Renal pelvis (tissue), 12 donors: ENCODE results near the gene SNAP91. TPM values are rescaled to one million over a fixed set of nuclear protein-coding genes. Genes with fewer than 3 reads are reported as not detected.
"Not testable (repeated sequence)": the region's sequence is repeated elsewhere in the genome, so short reads cannot be mapped to it uniquely, and the experiment has no call there.

ENCODE experiments used
- DNase-seq: peaks from one replicate; pipeline ENCODE4 v3.0.0-alpha.2; 2013
- long read RNA-seq, 16 experiments: transcript quantifications; one replicate each; lab custom pipeline, GENCODE V29; 2026
- polyA plus RNA-seq, 3 donors: library from polyadenylated mRNA; unstranded; fragments of 120-200 nt; gene quantifications; one replicate each; pipeline ENCODE4 v1.2.1, GENCODE V29; 2013; ENCODE audit not compliant: insufficient read length in 3 of 3

Gene SNAP91, protein sequence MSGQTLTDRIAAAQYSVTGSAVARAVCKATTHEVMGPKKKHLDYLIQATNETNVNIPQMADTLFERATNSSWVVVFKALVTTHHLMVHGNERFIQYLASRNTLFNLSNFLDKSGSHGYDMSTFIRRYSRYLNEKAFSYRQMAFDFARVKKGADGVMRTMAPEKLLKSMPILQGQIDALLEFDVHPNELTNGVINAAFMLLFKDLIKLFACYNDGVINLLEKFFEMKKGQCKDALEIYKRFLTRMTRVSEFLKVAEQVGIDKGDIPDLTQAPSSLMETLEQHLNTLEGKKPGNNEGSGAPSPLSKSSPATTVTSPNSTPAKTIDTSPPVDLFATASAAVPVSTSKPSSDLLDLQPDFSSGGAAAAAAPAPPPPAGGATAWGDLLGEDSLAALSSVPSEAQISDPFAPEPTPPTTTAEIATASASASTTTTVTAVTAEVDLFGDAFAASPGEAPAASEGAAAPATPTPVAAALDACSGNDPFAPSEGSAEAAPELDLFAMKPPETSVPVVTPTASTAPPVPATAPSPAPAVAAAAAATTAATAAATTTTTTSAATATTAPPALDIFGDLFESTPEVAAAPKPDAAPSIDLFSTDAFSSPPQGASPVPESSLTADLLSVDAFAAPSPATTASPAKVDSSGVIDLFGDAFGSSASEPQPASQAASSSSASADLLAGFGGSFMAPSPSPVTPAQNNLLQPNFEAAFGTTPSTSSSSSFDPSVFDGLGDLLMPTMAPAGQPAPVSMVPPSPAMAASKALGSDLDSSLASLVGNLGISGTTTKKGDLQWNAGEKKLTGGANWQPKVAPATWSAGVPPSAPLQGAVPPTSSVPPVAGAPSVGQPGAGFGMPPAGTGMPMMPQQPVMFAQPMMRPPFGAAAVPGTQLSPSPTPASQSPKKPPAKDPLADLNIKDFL
- polyA plus RNA-seq: under 1 TPM; 0.24 to 0.94 (median 0.63) TPM
- long read RNA-seq, donor 1: 0 reads
- long read RNA-seq, donor 2: 0 reads
- long read RNA-seq, donor 3: 0 reads
- long read RNA-seq, donor 4: 0 reads
- long read RNA-seq, donor 5: 0 reads
- long read RNA-seq, donor 6: 0 reads
- long read RNA-seq, donor 7: 0 reads
- long read RNA-seq, donor 8: 0 reads
- long read RNA-seq, donor 9: 0 reads
- long read RNA-seq, donor 10: 0 reads
- long read RNA-seq, donor 11: 0 reads
- long read RNA-seq, donor 12: 0 reads
- long read RNA-seq, donor 13: 0 reads
- long read RNA-seq, donor 14: 0 reads
- long read RNA-seq, donor 15: 0 reads
- long read RNA-seq, donor 16: 0 reads

DNA sequence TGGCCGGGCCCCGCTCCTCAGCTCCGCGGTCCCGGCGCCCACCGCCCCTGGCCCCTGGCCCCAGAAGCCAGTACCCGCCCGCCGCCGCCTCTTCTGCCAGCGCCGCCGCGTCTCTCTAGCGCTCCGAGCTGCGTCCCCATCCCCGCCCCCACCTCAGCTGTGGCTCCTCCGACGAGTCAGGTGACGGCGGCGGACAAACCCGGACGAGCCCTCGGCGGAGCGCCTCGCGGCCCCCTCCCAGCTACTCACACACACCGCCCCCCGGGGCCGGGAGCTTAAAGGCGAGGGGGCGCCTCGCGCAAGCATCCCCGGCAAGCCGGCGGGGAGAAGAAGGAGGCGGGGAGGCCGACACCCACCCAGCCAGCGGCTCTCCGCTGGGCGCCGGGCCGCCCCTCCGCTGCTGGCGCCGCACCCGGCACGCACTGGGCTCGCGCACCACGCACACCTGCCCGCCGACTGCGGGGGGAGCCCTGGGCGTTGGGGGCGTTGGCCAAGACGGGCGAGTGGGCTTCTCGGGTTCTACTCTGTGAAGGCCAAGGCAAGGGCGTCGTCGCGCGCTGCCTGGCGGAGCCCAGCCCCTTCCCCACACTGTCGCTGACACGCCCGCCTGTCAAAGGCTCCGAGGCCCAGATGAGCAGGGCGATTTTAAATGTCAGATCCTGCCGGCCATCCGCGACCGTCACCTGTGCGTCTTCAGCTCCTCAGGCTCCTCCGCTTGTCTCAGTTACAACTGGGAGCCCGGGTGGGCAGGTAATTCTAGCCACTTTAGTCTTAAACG lies at the start of gene SNAP91:
SNAP91 (minus strand) TSS at position 132 of the 778 bp plus-strand sequence. CDS start 1,174 bp downstream, outside the sequence.
- DNase-seq: peak; percentile 37

DNA sequence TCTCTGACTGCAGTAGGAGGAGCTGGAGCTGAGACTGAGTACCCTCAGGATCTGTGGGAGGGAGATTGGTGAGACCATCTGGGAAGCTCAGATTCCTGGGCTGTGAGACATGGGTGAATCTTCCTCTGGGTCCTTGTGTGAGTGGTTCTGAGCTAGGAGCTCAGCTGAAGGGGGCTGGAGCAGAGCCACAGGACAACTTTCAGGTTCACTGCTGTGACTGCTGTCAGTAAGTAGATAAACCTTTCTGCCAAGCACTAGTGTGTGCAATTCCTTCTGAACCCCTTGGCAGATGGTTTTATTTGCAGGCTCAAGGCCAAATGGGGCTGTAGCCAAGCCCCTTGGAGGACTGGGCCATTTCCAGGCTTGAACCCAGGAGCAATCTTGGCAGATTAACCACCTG lies 49.6 kb upstream of the SNAP91 start:
- DNase-seq: no peak

DNA sequence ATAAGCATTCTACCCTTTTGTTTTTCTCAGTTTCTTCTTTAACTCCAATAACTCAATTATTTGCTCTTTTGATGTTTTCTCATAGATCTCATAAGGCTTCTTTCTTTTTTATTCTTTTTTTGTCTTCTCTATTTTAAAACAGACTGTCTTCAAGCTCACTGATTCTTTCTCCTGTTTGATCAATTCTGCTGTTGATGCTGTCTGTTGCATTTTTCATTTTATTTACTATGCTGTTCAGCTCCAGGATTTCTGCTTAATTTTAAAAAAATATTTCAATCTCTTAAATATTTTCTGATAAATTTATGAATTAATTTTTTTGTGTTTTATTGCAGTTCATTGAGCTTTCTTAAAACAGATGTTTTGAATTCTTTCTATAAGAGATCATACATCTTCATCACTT lies 48.1 kb upstream of the SNAP91 start:
- no peak for DNase-seq

DNA sequence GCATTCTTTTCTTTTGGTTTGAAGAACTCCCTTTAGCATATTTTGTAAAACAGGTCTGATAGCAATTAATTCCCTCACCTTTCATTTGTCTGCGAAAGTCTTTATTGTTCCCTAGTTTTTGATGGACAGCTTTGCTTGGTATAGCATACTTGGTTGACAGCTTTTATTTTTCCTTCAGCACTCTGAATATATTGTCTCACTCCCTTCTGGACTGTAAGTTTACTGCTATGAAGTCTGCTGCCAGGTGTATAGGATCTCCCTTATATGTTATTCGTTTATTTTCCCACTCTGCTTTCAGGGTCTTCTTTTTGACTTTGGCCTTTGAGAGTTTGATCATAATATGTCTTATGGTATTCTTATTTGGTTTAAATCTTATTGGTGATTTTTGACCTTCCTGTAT lies 47.7 kb upstream of the SNAP91 start:
- DNase-seq: no peak

DNA sequence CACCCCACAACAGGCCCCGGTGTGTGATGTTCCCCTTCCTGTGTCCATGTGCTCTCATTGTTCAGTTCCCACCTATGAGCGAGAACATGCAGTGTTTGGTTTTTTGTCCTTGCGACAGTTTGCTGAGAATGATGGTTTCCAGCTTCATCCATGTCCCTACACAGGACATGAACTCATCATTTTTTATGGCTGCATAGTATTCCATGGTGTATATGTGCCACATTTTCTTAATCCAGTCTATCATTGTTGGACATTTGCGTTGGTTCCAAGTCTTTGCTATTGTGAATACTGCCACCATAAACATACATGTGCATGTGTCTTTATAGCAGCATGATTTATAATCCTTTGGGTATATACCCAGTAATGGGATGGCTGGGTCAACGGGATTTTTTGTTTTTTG lies 43.5 kb upstream of the SNAP91 start:
- not testable (repeated sequence) for DNase-seq

DNA sequence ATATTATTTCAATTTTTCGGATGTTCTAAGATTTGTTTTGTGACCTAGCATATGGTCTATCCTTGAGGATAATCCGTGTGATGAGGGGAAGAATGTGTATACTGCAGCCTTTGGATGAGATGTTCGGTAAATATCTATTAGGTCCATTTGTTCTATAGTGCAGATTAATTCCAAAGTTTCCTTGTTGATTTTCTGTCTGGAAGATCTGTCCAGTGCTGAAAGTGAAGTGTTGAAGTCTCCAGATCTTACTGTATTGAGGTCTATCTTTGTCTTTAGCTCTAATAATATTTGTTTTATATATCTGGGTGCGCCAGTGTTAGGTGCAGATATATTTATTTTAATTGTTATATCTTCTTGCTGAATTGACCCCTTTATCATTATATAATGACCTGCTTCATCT lies 32.2 kb upstream of the SNAP91 start:
- DNase-seq: no peak

DNA sequence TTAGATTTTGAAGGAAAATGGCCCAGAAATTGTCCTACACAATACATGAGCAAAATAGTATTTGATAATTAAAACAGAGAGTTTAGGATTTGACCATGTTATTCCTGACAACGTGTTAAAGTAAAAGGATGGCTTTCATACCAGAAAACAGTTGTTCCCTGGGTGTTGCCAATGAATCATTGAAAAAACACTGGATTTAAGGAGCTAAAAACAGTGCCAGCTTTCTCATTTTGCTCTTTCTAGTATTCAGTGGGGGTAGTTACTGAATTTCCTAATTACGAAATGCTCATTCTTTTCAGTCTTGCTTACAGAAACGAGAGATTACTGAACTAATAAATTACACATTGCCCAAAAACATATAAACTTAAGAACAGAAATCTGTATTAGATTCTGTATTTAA lies 26.6 kb upstream of the SNAP91 start:
- no peak for DNase-seq

DNA sequence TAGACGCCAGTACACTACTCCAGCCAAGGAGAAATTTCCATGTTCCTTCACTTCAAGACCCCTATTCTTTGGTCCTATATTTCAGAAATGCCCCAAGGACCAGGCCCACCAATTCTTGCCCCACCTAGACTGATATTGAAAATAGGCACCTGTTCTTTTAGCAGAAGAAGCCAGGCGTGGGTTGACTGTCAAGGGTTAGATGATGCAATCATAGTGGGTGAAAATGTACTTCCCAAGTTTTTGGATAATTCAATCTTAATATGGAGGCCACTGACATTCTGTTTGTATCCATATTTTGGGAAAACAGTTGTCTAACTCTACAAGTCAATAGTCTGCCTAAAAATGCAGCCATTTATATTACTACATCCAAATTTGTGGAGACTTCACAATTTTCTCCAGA lies 21.0 kb upstream of the SNAP91 start:
- no peak for DNase-seq

DNA sequence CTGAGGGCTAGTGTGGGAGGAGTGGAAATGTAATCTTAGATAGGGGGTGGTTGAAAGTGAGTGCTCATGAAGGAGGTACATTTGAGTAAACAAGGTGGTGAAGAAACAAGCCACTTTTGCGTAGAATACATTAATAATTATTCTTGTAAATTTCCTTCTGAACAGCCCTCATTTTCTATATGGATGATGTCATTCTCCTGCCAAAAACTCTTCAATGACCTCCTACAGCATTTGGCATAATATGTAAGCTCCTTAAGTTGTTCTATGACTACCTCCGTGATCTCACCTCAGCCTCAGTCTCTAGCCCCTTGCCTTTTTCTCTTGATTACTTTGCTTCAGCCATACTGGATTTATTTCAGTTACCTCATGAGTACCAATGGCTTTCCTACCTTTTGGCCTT lies 14.0 kb upstream of the SNAP91 start:
- no peak for DNase-seq

DNA sequence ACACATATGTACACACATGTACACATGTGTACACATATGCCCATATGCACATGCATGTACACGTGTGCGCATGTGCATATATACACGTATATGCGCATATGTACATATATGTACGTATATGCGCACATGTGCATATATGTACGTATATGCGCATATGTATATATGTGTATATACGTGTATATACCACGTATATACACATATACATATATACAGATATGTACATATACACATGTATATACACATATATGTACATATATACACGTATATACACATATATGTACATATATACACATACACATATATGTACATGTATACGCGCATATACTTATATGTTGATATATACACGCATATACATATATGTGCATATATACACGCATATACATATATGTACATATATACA lies 8.9 kb upstream of the SNAP91 start:
- no peak for DNase-seq

DNA sequence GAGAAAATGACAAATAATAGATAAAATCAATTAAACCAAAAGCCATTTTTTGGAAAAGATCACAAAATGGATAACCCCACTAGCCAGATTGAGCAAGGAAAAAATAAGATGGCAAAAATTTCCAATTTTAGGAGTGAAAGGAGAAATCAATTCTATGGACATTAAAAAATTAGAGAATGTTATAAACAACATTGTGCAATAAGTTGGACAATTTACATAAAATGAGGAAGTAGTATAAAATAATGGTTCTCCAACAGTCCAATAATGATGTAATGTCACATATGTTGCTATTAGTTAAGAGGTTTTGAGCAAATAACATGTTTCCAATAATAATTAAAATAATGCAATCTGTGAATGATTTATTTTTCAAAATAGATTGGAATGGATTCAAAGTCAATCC lies 3.1 kb upstream of the SNAP91 start:
- DNase-seq: no peak

DNA sequence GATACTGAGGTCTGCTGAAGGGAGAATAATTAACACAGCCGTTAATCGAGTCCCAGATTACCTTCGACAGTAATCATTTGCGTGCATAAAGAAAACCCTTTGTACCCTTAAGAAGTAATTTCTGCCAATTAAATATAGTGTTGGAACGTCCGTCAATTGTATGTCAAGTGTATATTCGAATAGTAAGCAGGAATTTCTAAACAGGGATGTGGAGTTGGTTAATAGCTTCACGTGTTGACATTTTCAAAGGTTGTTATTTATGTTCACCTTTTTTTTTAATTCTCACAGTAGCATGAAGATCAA lies 798 bp upstream of the SNAP91 start:
- DNase-seq: no peak

DNA sequence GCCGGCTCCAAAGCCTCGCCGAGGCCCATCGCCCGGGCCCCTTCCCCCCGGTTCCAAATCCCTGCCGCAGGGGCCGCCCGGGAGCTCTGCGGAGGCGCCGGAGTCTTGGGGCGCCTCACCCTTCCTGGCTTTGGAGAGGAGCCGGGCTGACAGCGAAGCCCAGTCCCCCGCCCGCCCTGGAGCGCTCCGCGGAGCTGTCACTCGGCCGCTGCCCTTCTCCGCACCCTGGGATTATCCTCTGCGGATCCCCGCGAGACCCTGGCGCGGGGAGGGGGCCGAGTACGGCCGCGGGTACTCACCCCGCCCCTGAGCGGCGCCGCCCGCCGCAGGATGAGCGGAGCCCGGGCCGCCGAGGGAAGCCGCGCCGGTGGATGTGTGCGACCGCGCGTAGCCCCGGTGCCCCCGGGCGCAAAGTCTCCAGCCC lies 343 bp downstream of the SNAP91 start:
- DNase-seq: no peak

DNA sequence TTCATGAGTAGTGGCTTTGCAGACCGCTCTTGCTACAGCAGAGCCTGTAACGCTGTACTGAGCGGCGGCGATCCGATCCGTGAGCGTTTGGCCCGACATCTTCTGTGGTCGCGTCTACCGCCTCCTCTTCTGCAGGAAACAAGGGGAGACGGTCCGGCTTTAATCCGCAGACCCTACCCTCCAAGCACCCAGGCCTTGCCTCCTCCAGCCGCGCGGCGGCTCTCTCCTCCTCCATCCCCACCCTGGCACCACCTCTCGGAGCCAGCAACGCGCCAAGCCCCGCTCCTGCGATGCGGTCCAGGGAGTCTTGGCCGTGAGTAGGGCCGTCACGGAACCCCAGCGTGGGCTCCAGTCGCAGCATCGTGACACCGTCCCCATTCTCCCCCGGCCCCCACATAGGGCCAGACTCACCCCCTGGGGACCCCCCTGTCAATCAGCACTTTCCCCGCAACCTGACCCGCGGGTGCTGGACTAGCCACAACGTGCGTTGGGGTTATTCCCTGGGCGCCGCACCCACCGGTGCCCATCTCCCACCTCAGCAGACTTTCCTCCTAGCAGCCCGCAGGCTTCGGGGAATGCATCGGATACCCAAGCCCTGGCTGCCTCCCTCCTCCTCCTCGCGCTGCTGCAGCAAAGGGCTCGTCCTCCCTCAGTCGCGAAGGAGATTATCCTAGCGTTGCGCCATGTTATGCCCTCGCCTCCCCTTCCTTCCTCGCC lies 914 bp downstream of the SNAP91 start:
- no peak for DNase-seq

DNA sequence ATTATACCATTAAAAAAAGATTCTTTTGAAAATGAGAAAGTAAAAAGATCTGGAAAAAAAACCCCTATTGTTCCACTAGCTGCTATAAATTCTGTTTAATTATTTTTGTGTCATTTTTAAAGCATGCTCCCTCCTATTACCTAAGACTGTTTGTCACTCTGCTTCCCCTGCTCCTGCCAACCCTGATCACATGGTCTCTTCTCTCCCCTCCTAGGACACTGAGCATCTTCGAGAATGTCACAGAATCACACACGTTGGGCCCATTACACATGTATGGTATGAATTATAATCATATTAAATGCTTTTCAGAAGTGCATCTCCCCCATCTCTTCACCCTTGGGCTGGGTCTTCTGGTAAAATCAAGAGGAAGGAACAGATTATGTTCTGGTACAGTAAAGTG lies 6.2 kb downstream of the SNAP91 start:
- no peak for DNase-seq

DNA sequence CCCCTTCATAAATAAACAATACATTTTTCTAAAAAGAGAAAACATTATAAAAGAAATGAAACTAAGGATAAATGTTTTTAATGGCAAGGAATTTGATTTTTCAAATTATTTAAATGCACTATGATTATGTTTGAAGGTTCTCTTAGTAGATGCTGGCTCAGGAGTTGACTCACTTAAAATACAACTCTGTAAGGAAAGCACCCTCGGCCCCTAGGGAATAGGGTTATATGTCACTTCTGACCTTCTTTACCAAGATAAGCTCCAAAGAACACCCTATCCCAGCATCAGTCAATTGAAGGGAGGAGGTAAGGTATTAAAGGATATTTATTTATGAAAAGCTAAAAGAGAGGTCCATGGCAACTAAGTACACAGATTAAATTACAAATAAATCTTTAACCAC lies 6.8 kb downstream of the SNAP91 start:
- DNase-seq: no peak

DNA sequence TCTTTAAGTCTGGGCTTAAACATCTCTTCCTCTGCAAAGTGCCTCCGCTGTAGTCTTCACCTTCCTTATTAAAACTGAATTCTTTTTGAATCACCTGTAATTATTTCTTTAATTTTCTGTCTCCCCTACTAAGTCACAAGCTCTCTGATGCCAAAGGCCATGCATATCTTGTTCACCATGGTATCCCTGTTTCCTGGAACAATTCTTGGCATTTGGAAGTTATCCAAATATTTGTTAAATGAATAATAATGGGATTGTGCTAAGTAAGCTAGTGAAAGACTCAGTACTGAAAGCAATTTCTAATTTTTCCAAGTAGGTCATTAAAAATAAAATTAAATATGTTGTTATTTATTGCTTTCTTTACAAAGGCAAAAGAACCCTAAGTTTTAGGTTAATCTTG lies 12.2 kb downstream of the SNAP91 start:
- DNase-seq: no peak

DNA sequence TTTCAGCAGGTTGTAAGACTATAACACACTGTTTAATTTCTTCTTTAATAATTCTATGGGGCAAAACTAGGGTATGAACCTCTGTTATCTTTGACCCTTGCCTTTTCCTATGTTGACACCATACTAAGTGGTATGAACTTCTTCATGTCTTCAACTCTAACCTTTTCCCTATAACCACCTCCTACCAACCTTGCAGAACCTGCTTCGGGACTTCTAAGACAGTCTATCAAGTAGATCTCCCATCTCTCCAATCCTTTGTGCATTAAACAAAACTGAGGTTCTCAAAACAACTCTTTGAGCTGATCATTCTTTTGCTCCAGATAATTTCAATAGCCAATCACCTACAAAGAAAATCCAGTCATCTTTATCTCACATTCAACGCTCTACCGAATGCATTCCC lies 23.4 kb downstream of the SNAP91 start:
- no peak for DNase-seq

DNA sequence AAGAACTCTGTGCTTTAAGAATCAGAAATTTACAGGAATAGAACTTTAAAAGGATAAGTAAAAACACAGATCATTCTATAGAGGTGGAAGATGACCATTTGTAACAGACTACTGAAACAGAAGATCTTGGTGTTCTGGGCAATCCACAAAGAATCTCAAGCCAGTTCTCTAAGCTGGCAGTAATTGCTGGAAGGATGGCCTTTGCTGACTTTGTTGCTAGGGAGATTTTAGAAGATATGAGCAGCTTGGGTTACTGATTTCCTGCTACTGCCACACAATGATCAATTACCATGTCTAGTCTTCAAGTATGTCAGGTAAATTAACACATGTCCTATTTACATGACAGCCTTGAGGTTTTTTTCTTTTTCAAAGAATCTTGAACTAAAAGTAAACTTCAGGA lies 31.1 kb downstream of the SNAP91 start:
- no peak for DNase-seq

DNA sequence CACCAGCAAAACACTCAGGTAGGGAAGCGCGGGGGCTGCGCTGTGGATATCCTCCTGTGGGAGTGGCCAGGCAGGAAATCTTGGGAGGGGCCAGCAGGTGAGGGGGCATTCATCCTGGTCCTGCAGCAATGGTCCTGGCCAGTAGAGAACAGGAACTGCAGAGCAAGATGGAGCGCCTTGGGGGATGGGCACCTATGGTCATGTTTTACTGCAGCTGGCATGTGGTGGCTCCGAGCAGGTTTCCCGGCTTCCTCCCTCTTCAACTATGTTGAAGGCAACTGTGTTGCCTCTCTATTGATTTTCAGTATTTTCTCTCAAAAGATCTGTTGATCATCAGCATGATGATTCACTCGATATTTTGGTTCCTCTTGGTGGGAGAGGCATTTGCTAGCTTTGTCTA lies 70.9 kb downstream of the SNAP91 start:
- DNase-seq: no peak

DNA sequence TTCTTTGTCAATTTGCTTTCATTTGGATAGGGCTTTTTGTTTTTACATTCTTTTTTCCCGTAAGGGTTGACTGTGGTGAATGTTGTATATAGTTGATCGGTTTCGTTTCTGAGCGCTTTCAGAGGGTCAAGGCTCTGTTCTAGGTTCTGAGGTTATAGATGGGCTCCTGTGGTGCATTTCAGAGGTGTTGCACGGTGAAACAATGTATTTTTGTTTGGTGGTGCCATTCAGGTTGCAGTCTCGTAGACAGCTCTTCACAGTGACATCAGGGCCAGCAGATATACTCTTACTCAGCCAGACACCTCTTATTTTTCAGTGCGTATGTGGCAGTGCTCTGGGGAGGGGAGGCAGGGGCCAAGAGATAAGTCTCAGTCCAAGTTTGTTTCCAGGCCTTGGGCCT lies 72.1 kb downstream of the SNAP91 start:
- no peak for DNase-seq
